ENCODE data around the gene DLGAP3.
"Not testable (repeated sequence)": the region's sequence is repeated elsewhere in the genome, so short reads cannot be mapped to it uniquely, and the experiment has no call there.

DNA sequence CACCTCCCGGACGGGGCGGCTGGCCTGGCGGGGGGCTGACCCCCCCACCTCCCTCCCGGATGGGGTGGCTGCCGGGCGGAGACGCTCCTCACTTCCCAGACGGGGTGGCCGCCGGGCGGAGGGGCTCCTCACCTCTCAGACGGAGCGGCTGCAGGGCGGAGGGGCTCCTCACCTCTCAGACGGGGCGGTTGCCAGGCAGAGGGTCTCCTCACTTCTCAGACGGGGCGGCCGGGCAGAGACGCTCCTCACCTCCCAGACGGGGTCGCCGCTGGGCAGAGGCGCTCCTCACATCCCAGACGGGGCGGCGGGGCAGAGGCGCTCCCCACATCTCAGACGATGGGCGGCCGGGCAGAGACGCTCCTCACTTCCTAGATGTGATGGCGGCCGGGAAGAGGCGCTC, 38.2 kb upstream of the DLGAP3 start:
- TF ChIP-seq POLR2A (IDR thresholded peaks at IDR 0.05; ENCODE audit: low read depth, low read length); EZH2 (IDR thresholded peaks at IDR 0.05; ENCODE audit: borderline replicate concordance, low read depth, low read length, severe bottlenecking); GATA2 (IDR thresholded peaks at IDR 0.05; ENCODE audit: insufficient read depth, insufficient read length, low read depth, low read length); JUN (IDR thresholded peaks at IDR 0.05; ENCODE audit: borderline replicate concordance, insufficient read depth, insufficient read length, low read depth); POLR2AphosphoS5 (IDR thresholded peaks at IDR 0.05; ENCODE audit: insufficient read depth, low read depth, low read length): not testable (repeated sequence)
- TF ChIP-seq, protein P1, sequence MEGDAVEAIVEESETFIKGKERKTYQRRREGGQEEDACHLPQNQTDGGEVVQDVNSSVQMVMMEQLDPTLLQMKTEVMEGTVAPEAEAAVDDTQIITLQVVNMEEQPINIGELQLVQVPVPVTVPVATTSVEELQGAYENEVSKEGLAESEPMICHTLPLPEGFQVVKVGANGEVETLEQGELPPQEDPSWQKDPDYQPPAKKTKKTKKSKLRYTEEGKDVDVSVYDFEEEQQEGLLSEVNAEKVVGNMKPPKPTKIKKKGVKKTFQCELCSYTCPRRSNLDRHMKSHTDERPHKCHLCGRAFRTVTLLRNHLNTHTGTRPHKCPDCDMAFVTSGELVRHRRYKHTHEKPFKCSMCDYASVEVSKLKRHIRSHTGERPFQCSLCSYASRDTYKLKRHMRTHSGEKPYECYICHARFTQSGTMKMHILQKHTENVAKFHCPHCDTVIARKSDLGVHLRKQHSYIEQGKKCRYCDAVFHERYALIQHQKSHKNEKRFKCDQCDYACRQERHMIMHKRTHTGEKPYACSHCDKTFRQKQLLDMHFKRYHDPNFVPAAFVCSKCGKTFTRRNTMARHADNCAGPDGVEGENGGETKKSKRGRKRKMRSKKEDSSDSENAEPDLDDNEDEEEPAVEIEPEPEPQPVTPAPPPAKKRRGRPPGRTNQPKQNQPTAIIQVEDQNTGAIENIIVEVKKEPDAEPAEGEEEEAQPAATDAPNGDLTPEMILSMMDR (IDR thresholded peaks at IDR 0.05; ENCODE audit: extremely low read depth in 1 of 2, insufficient read depth in 1 of 2, low read depth in 1 of 2, low read length in 2 of 2) = not testable (repeated sequence)
- TF ChIP-seq, protein P2, sequence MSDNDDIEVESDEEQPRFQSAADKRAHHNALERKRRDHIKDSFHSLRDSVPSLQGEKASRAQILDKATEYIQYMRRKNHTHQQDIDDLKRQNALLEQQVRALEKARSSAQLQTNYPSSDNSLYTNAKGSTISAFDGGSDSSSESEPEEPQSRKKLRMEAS (IDR thresholded peaks at IDR 0.05; ENCODE audit: insufficient read depth, insufficient read length) = not testable (repeated sequence)
